Sigmoid colon (tissue), 4 donors: ENCODE results near the gene MAPK7.

Source experiments
- CTCF ChIP-seq, 4 experiments: fragments of 450-650 bp in 3 of 4; fragments of 200-600 bp in 1 of 4; IDR thresholded peaks; one replicate each; pipeline ENCODE4 v1.5.1; 2016 to 2019; ENCODE audit warnings: antibody characterized with exemption in 4 of 4, mild to moderate bottlenecking in 3 of 4, moderate library complexity in 2 of 4
- EP300 ChIP-seq, 4 donors: sonication (generic); formaldehyde crosslinking; IDR thresholded peaks; one replicate each; pipeline ENCODE4 v1.6.1; 2017; ENCODE audit warnings: antibody characterized with exemption in 4 of 4
- POLR2A ChIP-seq, 2 donors: fragments of 450-650 bp; IDR thresholded peaks; one replicate each; pipeline ENCODE4 v1.6.1; 2016; ENCODE audit warnings: antibody characterized with exemption in 2 of 2, mild to moderate bottlenecking in 2 of 2, moderate library complexity in 2 of 2
- POLR2AphosphoS5 ChIP-seq, 4 donors: sonication (generic); formaldehyde crosslinking; IDR thresholded peaks; one replicate each; pipeline ENCODE4 v1.6.1; 2017; ENCODE audit warnings: antibody characterized with exemption in 4 of 4

GRCh38 chr17:19383681-19384470 is 5.6 kb downstream of the MAPK7 start:
- TF ChIP-seq CTCF (IDR thresholded peaks at IDR 0.05) (no peak), POLR2A (IDR thresholded peaks at IDR 0.05) (no peak), POLR2AphosphoS5 (IDR thresholded peaks at IDR 0.05) (no peak), EP300 (IDR thresholded peaks at IDR 0.05) (no peak)
